ENCODE measurements around the gene TMEM51.

The TMEM51 gene

DNA sequence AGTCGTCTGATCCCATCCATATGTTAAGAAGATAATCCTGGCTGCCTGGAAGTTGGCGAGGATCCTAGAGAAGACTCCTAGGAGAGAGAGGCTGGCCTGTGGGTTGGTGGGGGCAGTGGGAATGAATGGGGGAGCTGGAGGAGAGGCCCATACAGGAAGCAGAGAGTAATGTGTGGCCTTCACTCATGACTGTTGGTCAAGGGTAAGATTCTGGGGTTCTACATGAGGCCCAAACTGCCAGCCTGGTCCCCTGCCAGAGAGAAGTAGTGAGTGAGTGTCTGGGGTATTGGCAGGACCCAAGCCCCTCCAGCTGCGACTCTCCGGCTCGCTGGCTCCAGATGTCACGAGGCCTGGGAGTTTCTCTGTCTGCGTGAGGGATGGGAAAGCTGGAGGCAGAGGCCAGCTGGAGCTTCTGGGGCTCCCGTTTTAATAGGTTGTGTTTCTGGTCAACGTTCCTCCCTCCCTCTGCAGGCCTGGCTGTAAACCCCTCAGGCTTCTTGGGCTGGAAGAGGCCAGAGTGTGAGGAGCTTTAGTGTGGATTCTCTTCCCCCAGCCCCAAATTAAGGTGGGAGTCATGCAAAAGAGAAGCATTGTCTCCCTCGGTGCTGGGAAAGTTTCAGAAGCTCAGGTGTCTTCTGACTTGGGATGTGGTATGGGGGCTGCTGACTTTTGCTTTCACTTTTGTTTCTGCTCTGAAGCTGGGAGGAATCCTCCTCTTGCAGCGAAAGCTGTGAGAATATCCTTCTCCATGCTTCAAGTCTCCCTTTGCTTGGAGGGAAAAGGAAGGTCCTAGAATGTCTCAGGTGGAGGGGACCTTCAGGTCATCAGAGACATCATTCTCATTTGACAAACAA is 2.6 kb downstream of the TMEM51 start:
- no peaks in the 10 kb centered on the region for H3K36me3 Mint-ChIP-seq
- ATAC-seq, result no peak
- H3K4me1 Mint-ChIP-seq, result peaks cover 19% of the 10 kb centered on the region
- H3K9me3 Mint-ChIP-seq, result no peaks in the 10 kb centered on the region
- H3K4me3 Mint-ChIP-seq, result no peak overlapping the region
- no peak for DNase-seq (ENCODE audit: low spot score in 2 of 2)
- no peak overlapping the region for H3K27ac Mint-ChIP-seq

DNA sequence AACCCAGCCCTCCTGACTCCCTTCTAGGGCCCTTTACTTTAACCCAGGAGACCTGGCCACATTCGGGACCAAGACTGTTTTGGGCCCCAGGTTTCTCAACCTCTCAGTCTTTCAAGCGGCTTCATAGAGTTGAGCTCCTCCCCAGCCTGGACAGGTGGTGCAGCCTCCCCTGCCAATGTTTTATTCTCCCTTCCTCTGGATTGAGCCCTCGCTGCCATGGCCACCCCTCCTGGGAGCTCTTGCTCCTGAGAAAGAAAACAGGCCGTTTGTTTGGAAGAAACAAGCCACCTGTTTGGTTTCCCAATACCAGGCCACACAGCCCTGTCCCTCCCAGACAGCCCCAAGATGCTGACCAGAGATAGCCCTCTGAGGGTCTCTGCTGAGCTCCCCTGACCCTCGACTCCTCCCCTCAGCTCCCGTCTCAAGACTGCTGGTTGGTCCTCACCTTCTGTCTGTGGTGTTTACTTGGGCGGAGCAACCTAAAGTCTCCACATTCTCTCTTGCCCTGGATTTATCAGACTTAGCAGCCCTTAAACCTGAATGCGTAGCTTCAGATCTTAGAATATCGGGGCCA is 3.3 kb downstream of the TMEM51 start:
- Mint-ChIP-seq H3K27ac (no peak overlapping the region), H3K4me3 (no peak overlapping the region), H3K36me3 (no peaks in the 10 kb centered on the region), H3K4me1 (peaks cover 19% of the 10 kb centered on the region), H3K9me3 (no peaks in the 10 kb centered on the region)
- ATAC-seq (no peak), DNase-seq (ENCODE audit: low spot score in 2 of 2) (no peak)

- Mint-ChIP-seq H3K36me3 (no peaks in the 10 kb centered on the region), H3K9me3 (no peaks in the 10 kb centered on the region), H3K27ac (no peak overlapping the region), H3K4me1 (peaks cover 19% of the 10 kb centered on the region), H3K4me3 (no peak overlapping the region)
- ATAC-seq (no peak), DNase-seq (ENCODE audit: low spot score in 2 of 2) (no peak)
Measured at GRCh38 chr1:15157524-15158399, 4.2 kb downstream of the TMEM51 start.

- H3K4me3 Mint-ChIP-seq, result no peak overlapping the region
- DNase-seq (ENCODE audit: low spot score in 2 of 2) (no peak), ATAC-seq (no peak)
- no peaks in the 10 kb centered on the region for H3K9me3 Mint-ChIP-seq
- no peak overlapping the region for H3K27ac Mint-ChIP-seq
- H3K36me3 Mint-ChIP-seq, result no peaks in the 10 kb centered on the region
- H3K4me1 Mint-ChIP-seq, result peaks cover 19% of the 10 kb centered on the region
Measured at GRCh38 chr1:15158506-15159165, 5.1 kb downstream of the TMEM51 start.

GRCh38 chr1:15159166-15159555 is 5.6 kb downstream of the TMEM51 start:
- peaks cover 16% of the 10 kb centered on the region for H3K4me1 Mint-ChIP-seq
- no peak overlapping the region for H3K4me3 Mint-ChIP-seq
- DNase-seq (ENCODE audit: low spot score in 2 of 2) (no peak), ATAC-seq (no peak)
- H3K27ac Mint-ChIP-seq, result no peak overlapping the region
- no peaks in the 10 kb centered on the region for H3K9me3 Mint-ChIP-seq
- H3K36me3 Mint-ChIP-seq, result no peaks in the 10 kb centered on the region

GRCh38 chr1:15160626-15161025 is 7.1 kb downstream of the TMEM51 start:
- no peak overlapping the region for H3K27ac Mint-ChIP-seq
- DNase-seq (ENCODE audit: low spot score in 2 of 2), result no peak
- H3K36me3 Mint-ChIP-seq, result no peaks in the 10 kb centered on the region
- H3K9me3 Mint-ChIP-seq, result no peaks in the 10 kb centered on the region
- no peak for ATAC-seq
- H3K4me1 Mint-ChIP-seq, result peaks cover 10% of the 10 kb centered on the region
- H3K4me3 Mint-ChIP-seq, result no peak overlapping the region

- no peaks in the 10 kb centered on the region for H3K9me3 Mint-ChIP-seq
- H3K36me3 Mint-ChIP-seq, result no peaks in the 10 kb centered on the region
- DNase-seq (ENCODE audit: low spot score in 2 of 2), result no peak
- H3K27ac Mint-ChIP-seq, result no peak overlapping the region
- ATAC-seq, result no peak
- H3K4me1 Mint-ChIP-seq, result no peaks in the 10 kb centered on the region
- no peak overlapping the region for H3K4me3 Mint-ChIP-seq
Measured at GRCh38 chr1:15167386-15167785, 13.8 kb downstream of the TMEM51 start.

- Mint-ChIP-seq H3K4me3 (no peak overlapping the region), H3K9me3 (no peaks in the 10 kb centered on the region), H3K36me3 (no peaks in the 10 kb centered on the region), H3K27ac (no peak overlapping the region), H3K4me1 (no peaks in the 10 kb centered on the region)
- ATAC-seq (no peak), DNase-seq (ENCODE audit: low spot score in 2 of 2) (no peak)
Measured at GRCh38 chr1:15168479-15168878, 14.9 kb downstream of the TMEM51 start.

- no peak for ATAC-seq
- H3K27ac Mint-ChIP-seq, result no peak overlapping the region
- no peak overlapping the region for H3K4me3 Mint-ChIP-seq
- DNase-seq (ENCODE audit: low spot score in 2 of 2), result no peak
- no peaks in the 10 kb centered on the region for H3K36me3 Mint-ChIP-seq
- no peaks in the 10 kb centered on the region for H3K4me1 Mint-ChIP-seq
- no peaks in the 10 kb centered on the region for H3K9me3 Mint-ChIP-seq
Measured at GRCh38 chr1:15170071-15170470, 16.5 kb downstream of the TMEM51 start.

DNA sequence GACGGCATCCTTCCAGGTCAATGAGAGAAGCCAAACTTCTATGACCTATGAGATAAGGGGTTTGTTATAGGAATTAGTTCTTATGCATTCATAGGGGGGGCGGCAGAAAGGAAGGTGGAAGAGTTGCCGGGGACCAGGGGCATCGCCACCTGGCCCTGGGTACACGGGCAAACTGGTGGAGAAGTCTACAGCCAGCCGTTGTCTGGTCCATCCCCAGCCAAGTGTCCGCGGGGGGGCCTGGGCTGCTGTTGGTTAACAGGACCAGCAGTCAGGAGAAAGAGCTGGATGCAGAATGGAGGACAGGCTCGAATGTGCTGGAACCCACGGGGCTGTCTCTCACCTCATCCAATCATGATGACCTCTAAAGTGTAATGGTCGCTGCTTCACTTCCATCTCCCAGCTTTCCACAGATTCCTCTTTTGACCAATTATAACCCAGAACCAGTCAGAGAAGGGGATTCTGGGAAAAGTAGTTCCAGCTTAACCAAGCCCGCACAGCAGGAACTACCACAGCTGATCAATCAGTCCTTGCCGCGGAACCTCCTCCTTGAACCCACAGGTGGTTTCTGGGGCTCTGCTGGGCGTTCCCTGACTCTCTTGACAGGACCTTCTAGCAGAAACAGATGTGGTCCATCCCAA is 17.8 kb downstream of the TMEM51 start:
- no peaks in the 10 kb centered on the region for H3K4me1 Mint-ChIP-seq
- no peaks in the 10 kb centered on the region for H3K9me3 Mint-ChIP-seq
- DNase-seq (ENCODE audit: low spot score in 2 of 2) (no peak), ATAC-seq (no peak)
- no peaks in the 10 kb centered on the region for H3K36me3 Mint-ChIP-seq
- no peak overlapping the region for H3K4me3 Mint-ChIP-seq
- H3K27ac Mint-ChIP-seq, result no peak overlapping the region

- H3K9me3 Mint-ChIP-seq, result no peaks in the 10 kb centered on the region
- no peaks in the 10 kb centered on the region for H3K36me3 Mint-ChIP-seq
- ATAC-seq (no peak), DNase-seq (ENCODE audit: low spot score in 2 of 2) (no peak)
- no peak overlapping the region for H3K4me3 Mint-ChIP-seq
- H3K27ac Mint-ChIP-seq, result no peak overlapping the region
- H3K4me1 Mint-ChIP-seq, result no peaks in the 10 kb centered on the region
Measured at GRCh38 chr1:15172405-15173259, 19.1 kb downstream of the TMEM51 start.

DNA sequence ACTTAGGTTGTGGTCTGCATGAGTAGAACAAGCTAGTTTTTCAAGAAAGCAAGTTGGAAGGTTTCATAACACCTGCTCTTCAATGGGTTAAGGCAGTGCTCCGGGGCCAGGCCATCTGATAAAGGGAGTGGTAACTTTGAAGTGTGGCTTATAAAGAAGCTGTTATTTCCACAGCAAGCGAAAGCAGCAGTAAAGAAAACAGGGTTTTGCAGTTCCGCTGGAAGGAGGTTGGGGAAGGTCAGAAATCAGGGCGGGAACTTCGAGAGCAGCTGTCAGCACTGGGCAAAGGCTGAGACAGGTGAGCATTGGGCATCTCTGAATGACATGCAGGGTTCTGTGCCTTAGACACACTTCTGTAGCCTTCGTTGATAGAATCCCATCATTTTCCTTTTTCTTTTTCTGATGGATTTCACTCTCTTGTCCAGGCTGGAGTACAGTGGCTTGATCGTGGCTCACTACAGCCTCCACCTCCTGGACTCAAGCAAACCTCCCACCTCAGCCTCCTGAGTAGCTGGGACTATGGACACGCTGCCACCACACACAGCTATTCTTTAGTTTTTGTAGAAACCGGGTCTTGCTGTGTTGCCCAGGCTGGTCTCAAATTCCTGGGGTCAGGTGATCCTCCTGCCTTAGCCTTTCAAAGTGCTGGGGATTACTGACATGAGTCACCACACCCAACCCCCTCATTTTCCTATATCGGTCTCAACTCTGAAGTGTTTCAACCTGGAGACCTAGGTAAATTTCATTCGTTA is 20.5 kb downstream of the TMEM51 start:
- Mint-ChIP-seq H3K27ac (no peak overlapping the region), H3K4me3 (no peak overlapping the region), H3K4me1 (no peaks in the 10 kb centered on the region), H3K36me3 (no peaks in the 10 kb centered on the region), H3K9me3 (no peaks in the 10 kb centered on the region)
- no peak for DNase-seq (ENCODE audit: low spot score in 2 of 2)
- ATAC-seq, result no peak

GRCh38 chr1:15174615-15174983 is 21.1 kb downstream of the TMEM51 start:
- no peaks in the 10 kb centered on the region for H3K36me3 Mint-ChIP-seq
- no peak for ATAC-seq
- no peak overlapping the region for H3K4me3 Mint-ChIP-seq
- H3K27ac Mint-ChIP-seq, result no peak overlapping the region
- DNase-seq (ENCODE audit: low spot score in 2 of 2), result no peak
- no peaks in the 10 kb centered on the region for H3K4me1 Mint-ChIP-seq
- no peaks in the 10 kb centered on the region for H3K9me3 Mint-ChIP-seq

All from stimulated activated effector memory CD8-positive, alpha-beta T cell treated with anti-CD3 and anti-CD28 coated beads, Interleukin-12 subunit alpha, Interleukin-12 subunit beta, amount 100 ng/mL, for 72 hours (primary cell).